ENCODE measurements around the gene TEC.

DNA sequence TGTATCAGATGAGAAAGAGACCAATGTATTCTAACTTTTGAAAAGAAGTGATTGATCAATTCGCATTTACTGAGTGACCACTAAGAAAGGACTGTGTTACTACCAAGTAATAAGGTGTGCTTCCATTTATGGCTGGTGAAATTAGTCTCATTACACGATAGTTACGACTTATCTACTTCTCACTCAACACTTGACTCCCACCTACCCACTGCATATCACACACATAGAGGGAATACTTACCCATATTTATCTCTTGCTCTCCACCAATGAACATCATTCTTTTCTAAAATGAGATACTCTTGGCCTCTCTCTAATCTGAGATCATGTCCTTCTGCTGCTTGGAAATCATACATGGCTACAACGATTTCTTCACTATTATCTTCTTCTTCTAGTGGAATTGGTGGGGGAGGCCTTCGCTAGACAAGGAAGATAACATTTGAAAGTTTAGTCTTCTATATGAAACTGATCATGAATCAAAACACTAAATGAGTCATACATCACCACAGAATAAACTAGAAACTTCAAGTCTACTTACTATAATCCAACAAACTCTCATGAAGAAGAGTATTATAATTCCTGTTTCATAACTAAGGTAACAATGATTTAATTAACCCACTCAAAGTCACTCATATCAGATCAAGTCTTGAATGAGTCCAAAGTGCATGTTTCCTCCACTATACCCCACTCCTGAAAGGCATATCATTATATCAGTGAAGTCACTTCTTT, 101.9 kb downstream of the TEC start:
- TF ChIP-seq CTCF (conservative IDR thresholded peaks at IDR 0.05; ENCODE audit: low read length) (no peak), EZH2phosphoT487 (IDR thresholded peaks at IDR 0.05; ENCODE audit: borderline replicate concordance, low read depth, low read length) (no peak)
